Measurements from ENCODE around the gene SEZ6L.

- TF ChIP-seq CTCF (IDR thresholded peaks at IDR 0.05; ENCODE audit: insufficient read depth, low read length) (no peak), REST (IDR thresholded peaks at IDR 0.05; ENCODE audit: insufficient replicate concordance, low read depth) (peak; percentile 53), GABPA (IDR thresholded peaks at IDR 0.05; ENCODE audit: low read depth) (no peak), POLR2AphosphoS5 (IDR thresholded peaks at IDR 0.05; ENCODE audit: low read depth) (no peak), SPI1 (IDR thresholded peaks at IDR 0.05; ENCODE audit: borderline replicate concordance, low read depth) (no peak)
Measured at GRCh38 chr22:26416670-26417276, 247.5 kb downstream of the SEZ6L start.
